ENCODE measurements around the gene FAM114A2.
"Not testable (repeated sequence)": the region's sequence is repeated elsewhere in the genome, so short reads cannot be mapped to it uniquely, and the experiment has no call there.

FAM114A2 gene

GRCh38 chr5:154047324-154047723 lies 8.6 kb upstream of the FAM114A2 start:
- DNase-seq: no peak

GRCh38 chr5:154046486-154046885 lies 7.8 kb upstream of the FAM114A2 start:
- no peak for DNase-seq

GRCh38 chr5:154044581-154044980 lies 5.9 kb upstream of the FAM114A2 start:
- DNase-seq: no peak

GRCh38 chr5:154044099-154044498 lies 5.4 kb upstream of the FAM114A2 start:
- no peak for DNase-seq

- no peak for DNase-seq
These were observed 4.1 kb upstream of the FAM114A2 start for GRCh38 chr5:154042766-154043165.

- no peak for DNase-seq
These were observed 734 bp upstream of the FAM114A2 start for GRCh38 chr5:154039458-154039829.

GRCh38 chr5:154038261-154038706 lies 426 bp downstream of the FAM114A2 start:
- no peak for DNase-seq

- DNase-seq: no peak
These were observed 3.8 kb downstream of the FAM114A2 start for GRCh38 chr5:154034944-154035343.

GRCh38 chr5:154031937-154032489 lies 6.7 kb downstream of the FAM114A2 start:
- DNase-seq: no peak

GRCh38 chr5:154025951-154026350 lies 12.8 kb downstream of the FAM114A2 start:
- no peak for DNase-seq

GRCh38 chr5:154018919-154019318 lies 19.8 kb downstream of the FAM114A2 start:
- DNase-seq: not testable (repeated sequence)

- DNase-seq: no peak
These were observed 23.5 kb downstream of the FAM114A2 start for GRCh38 chr5:154015071-154015693.

GRCh38 chr5:154010660-154011059 lies 28.1 kb downstream of the FAM114A2 start:
- DNase-seq: no peak

GRCh38 chr5:154005648-154006047 lies 33.1 kb downstream of the FAM114A2 start:
- DNase-seq: no peak

GRCh38 chr5:154002511-154003020 lies 36.1 kb downstream of the FAM114A2 start:
- DNase-seq: no peak

GRCh38 chr5:154002093-154002492 lies 36.6 kb downstream of the FAM114A2 start:
- no peak for DNase-seq

- DNase-seq: no peak
These were observed 38.0 kb downstream of the FAM114A2 start for GRCh38 chr5:154000703-154001102.

- DNase-seq: no peak
These were observed 38.7 kb downstream of the FAM114A2 start for GRCh38 chr5:153999995-154000394.

- no peak for DNase-seq
These were observed 39.9 kb downstream of the FAM114A2 start for GRCh38 chr5:153998768-153999167.

- no peak for DNase-seq
These were observed 40.7 kb downstream of the FAM114A2 start for GRCh38 chr5:153998010-153998409.

GRCh38 chr5:153991168-153991567 lies 47.5 kb downstream of the FAM114A2 start:
- no peak for DNase-seq

- DNase-seq: no peak
These were observed 50.2 kb downstream of the FAM114A2 start for GRCh38 chr5:153988510-153988909.

GRCh38 chr5:153987301-153987700 lies 51.4 kb downstream of the FAM114A2 start:
- no peak for DNase-seq

GRCh38 chr5:153985498-153985897 lies 53.2 kb downstream of the FAM114A2 start:
- no peak for DNase-seq

- DNase-seq: no peak
These were observed 54.8 kb downstream of the FAM114A2 start for GRCh38 chr5:153983885-153984284.

Data from GDM1 (cell line).